Measurements from ENCODE around the gene SLC9A5.

SLC9A5 gene

GRCh38 chr16:67241008-67241900, 7.5 kb upstream of the SLC9A5 start:
- peak; percentile 90 for DNase-seq (ENCODE audit: low read depth)
- TF ChIP-seq CTCF (conservative IDR thresholded peaks at IDR 0.05; ENCODE audit: low read length) = no peak
- H3K4me3 ChIP-seq (ENCODE audit: low read length) = no peak overlapping the region

GRCh38 chr16:67242138-67242730, 6.5 kb upstream of the SLC9A5 start:
- H3K4me3 ChIP-seq (ENCODE audit: low read length) = no peak overlapping the region
- no peak for DNase-seq (ENCODE audit: low read depth)
- no peak for TF ChIP-seq CTCF (conservative IDR thresholded peaks at IDR 0.05; ENCODE audit: low read length)

GRCh38 chr16:67243481-67243880, 5.3 kb upstream of the SLC9A5 start:
- no peak for TF ChIP-seq CTCF (conservative IDR thresholded peaks at IDR 0.05; ENCODE audit: low read length)
- no peak overlapping the region for H3K4me3 ChIP-seq (ENCODE audit: low read length)
- DNase-seq (ENCODE audit: low read depth) = no peak

- peak overlapping the region; percentile 20 for H3K4me3 ChIP-seq (ENCODE audit: low read length)
- peak; percentile 89 for DNase-seq (ENCODE audit: low read depth)
- 0 out of 2 replicates have a peak, but pooled peaks have one; percentile 7 for TF ChIP-seq CTCF (conservative IDR thresholded peaks at IDR 0.05; ENCODE audit: low read length)
Measured at GRCh38 chr16:67244387-67245185, 4.2 kb upstream of the SLC9A5 start.

GRCh38 chr16:67245186-67245585, 3.6 kb upstream of the SLC9A5 start:
- no peak for DNase-seq (ENCODE audit: low read depth)
- no peak for TF ChIP-seq CTCF (conservative IDR thresholded peaks at IDR 0.05; ENCODE audit: low read length)
- peak overlapping the region; percentile 20 for H3K4me3 ChIP-seq (ENCODE audit: low read length)

GRCh38 chr16:67245674-67246080, 3.1 kb upstream of the SLC9A5 start:
- TF ChIP-seq CTCF (conservative IDR thresholded peaks at IDR 0.05; ENCODE audit: low read length) = no peak
- DNase-seq (ENCODE audit: low read depth) = no peak
- H3K4me3 ChIP-seq (ENCODE audit: low read length) = peak overlapping the region; percentile 80
